Mononuclear cell (primary cell): ENCODE measurements around the gene RHOB. TPM values are rescaled to one million over a fixed set of nuclear protein-coding genes. Genes with fewer than 3 reads are reported as not detected.

Experiments
- H3K27me3 ChIP-seq: 2 replicates; pipeline ENCODE4 v1.6.0; 2011; ENCODE audit warnings: low read length, control low read depth; ENCODE audit not compliant: insufficient read depth
- H3K4me1 ChIP-seq: 2 replicates; pipeline ENCODE4 v1.5.1; 2011; ENCODE audit warnings: mild to moderate bottlenecking, low read length, control low read depth; ENCODE audit not compliant: insufficient read depth
- H3K4me3 ChIP-seq: 2 replicates; pipeline ENCODE4 v1.5.1; 2011; ENCODE audit warnings: mild to moderate bottlenecking, low read length, moderate library complexity
- H3K9me3 ChIP-seq: 2 replicates; pipeline ENCODE4 v1.5.1; 2011; ENCODE audit warnings: low read depth, mild to moderate bottlenecking, control low read depth, low read length
- total RNA-seq: library from RNA; depleted of rRNA; stranded (reverse); fragments of >200 nt; gene quantifications from one replicate; pipeline ENCODE4 v1.2.3, GENCODE V29; 2012

Gene RHOB
- total RNA-seq, 1 donor: 165 TPM

GRCh38 chr2:20468549-20469500 is 22.0 kb downstream of the RHOB start:
- Histone ChIP-seq H3K27me3 (no peaks in the 10 kb centered on the region), H3K4me3 (no peak overlapping the region), H3K4me1 (no peaks in the 10 kb centered on the region), H3K9me3 (no peaks in the 10 kb centered on the region)

- H3K4me3 ChIP-seq: no peak overlapping the region
- no peaks in the 10 kb centered on the region for H3K4me1 ChIP-seq
- no peaks in the 10 kb centered on the region for H3K27me3 ChIP-seq
- no peaks in the 10 kb centered on the region for H3K9me3 ChIP-seq
Measured at GRCh38 chr2:20469595-20469994, 22.7 kb downstream of the RHOB start.

GRCh38 chr2:20470211-20470610 is 23.3 kb downstream of the RHOB start:
- no peaks in the 10 kb centered on the region for H3K27me3 ChIP-seq
- H3K9me3 ChIP-seq: no peaks in the 10 kb centered on the region
- H3K4me1 ChIP-seq: no peaks in the 10 kb centered on the region
- H3K4me3 ChIP-seq: no peak overlapping the region

- no peaks in the 10 kb centered on the region for H3K27me3 ChIP-seq
- no peaks in the 10 kb centered on the region for H3K9me3 ChIP-seq
- no peaks in the 10 kb centered on the region for H3K4me1 ChIP-seq
- no peak overlapping the region for H3K4me3 ChIP-seq
Measured at GRCh38 chr2:20471148-20471547, 24.3 kb downstream of the RHOB start.

GRCh38 chr2:20471902-20472559 is 25.2 kb downstream of the RHOB start:
- H3K9me3 ChIP-seq: no peaks in the 10 kb centered on the region
- H3K4me3 ChIP-seq: no peak overlapping the region
- no peaks in the 10 kb centered on the region for H3K4me1 ChIP-seq
- H3K27me3 ChIP-seq: no peaks in the 10 kb centered on the region

- Histone ChIP-seq H3K9me3 (no peaks in the 10 kb centered on the region), H3K4me3 (no peak overlapping the region), H3K27me3 (no peaks in the 10 kb centered on the region), H3K4me1 (no peaks in the 10 kb centered on the region)
Measured at GRCh38 chr2:20472569-20472968, 25.7 kb downstream of the RHOB start.

- H3K27me3 ChIP-seq: no peaks in the 10 kb centered on the region
- no peaks in the 10 kb centered on the region for H3K4me1 ChIP-seq
- H3K9me3 ChIP-seq: no peaks in the 10 kb centered on the region
- no peak overlapping the region for H3K4me3 ChIP-seq
Measured at GRCh38 chr2:20473128-20473527, 26.3 kb downstream of the RHOB start.

GRCh38 chr2:20474757-20475566 is 28.1 kb downstream of the RHOB start:
- Histone ChIP-seq H3K4me3 (no peak overlapping the region), H3K9me3 (no peaks in the 10 kb centered on the region), H3K27me3 (no peaks in the 10 kb centered on the region), H3K4me1 (no peaks in the 10 kb centered on the region)

- H3K27me3 ChIP-seq: no peaks in the 10 kb centered on the region
- no peaks in the 10 kb centered on the region for H3K4me1 ChIP-seq
- no peaks in the 10 kb centered on the region for H3K9me3 ChIP-seq
- no peak overlapping the region for H3K4me3 ChIP-seq
Measured at GRCh38 chr2:20475567-20475952, 28.7 kb downstream of the RHOB start.

- Histone ChIP-seq H3K4me1 (no peaks in the 10 kb centered on the region), H3K4me3 (no peak overlapping the region), H3K27me3 (no peaks in the 10 kb centered on the region), H3K9me3 (no peaks in the 10 kb centered on the region)
Measured at GRCh38 chr2:20476481-20476880, 29.6 kb downstream of the RHOB start.

GRCh38 chr2:20476950-20477349 is 30.1 kb downstream of the RHOB start:
- Histone ChIP-seq H3K9me3 (no peaks in the 10 kb centered on the region), H3K4me1 (no peaks in the 10 kb centered on the region), H3K27me3 (no peaks in the 10 kb centered on the region), H3K4me3 (no peak overlapping the region)

- H3K27me3 ChIP-seq: no peaks in the 10 kb centered on the region
- H3K4me1 ChIP-seq: no peaks in the 10 kb centered on the region
Measured at GRCh38 chr2:20478961-20479360, 32.1 kb downstream of the RHOB start.

GRCh38 chr2:20479835-20480234 is 33.0 kb downstream of the RHOB start:
- Histone ChIP-seq H3K4me1 (no peaks in the 10 kb centered on the region), H3K4me3 (no peak overlapping the region), H3K27me3 (no peaks in the 10 kb centered on the region), H3K9me3 (no peaks in the 10 kb centered on the region)

More at GRCh38 chr2:20478961-20479360, 32.1 kb downstream of the RHOB start:
- no peak overlapping the region for H3K4me3 ChIP-seq
- H3K9me3 ChIP-seq: no peaks in the 10 kb centered on the region

GRCh38 chr2:20480913-20481312 is 34.0 kb downstream of the RHOB start:
- H3K4me1 ChIP-seq: no peaks in the 10 kb centered on the region
- no peaks in the 10 kb centered on the region for H3K27me3 ChIP-seq
- no peaks in the 10 kb centered on the region for H3K9me3 ChIP-seq
- no peak overlapping the region for H3K4me3 ChIP-seq

GRCh38 chr2:20481798-20482405 is 35.0 kb downstream of the RHOB start:
- H3K27me3 ChIP-seq: no peaks in the 10 kb centered on the region
- H3K4me3 ChIP-seq: no peak overlapping the region
- no peaks in the 10 kb centered on the region for H3K4me1 ChIP-seq
- no peaks in the 10 kb centered on the region for H3K9me3 ChIP-seq
